Right atrium auricular region (tissue), 2 donors: ENCODE measurements around the gene CLASRP. TPM values are rescaled to one million over a fixed set of nuclear protein-coding genes. Genes with fewer than 3 reads are reported as not detected.

ENCODE experiments used
- DNase-seq: peaks from one replicate; pipeline ENCODE4 v3.0.0-alpha.2; 2019; ENCODE audit warnings: low spot score
- H3K27ac ChIP-seq, 2 donors: fragments of 200-600 bp; sonication (generic); 1 replicate in 1 of 2; 2 replicates in 1 of 2; pipeline ENCODE4 v1.5.1; 2016 to 2019
- H3K27me3 ChIP-seq, 2 donors: fragments of 200-600 bp; sonication (generic); one replicate each; pipeline versions ENCODE4 v1.5.1 to v1.6.0; 2017 to 2019
- H3K36me3 ChIP-seq: fragments of 200-600 bp; sonication (generic); one replicate; pipeline ENCODE4 v1.5.1; 2016
- H3K4me1 ChIP-seq, 2 donors: fragments of 200-600 bp; sonication (generic); one replicate each; pipeline versions ENCODE4 v1.5.1 to v1.6.0; 2017 to 2019
- H3K4me3 ChIP-seq, 2 donors: fragments of 200-600 bp; sonication (generic); 1 replicate in 1 of 2; 2 replicates in 1 of 2; pipeline ENCODE4 v1.5.1; 2017 to 2019; ENCODE audit warnings: mild to moderate bottlenecking in 1 of 2, moderate library complexity in 1 of 2
- H3K9me3 ChIP-seq, 2 donors: fragments of 200-600 bp; sonication (generic); one replicate each; pipeline ENCODE4 v1.5.1; 2019
- total RNA-seq, 2 donors: library from RNA; depleted of rRNA; stranded (reverse); fragments of >200 nt; gene quantifications; one replicate each; pipeline ENCODE4 v1.1.0, GENCODE V29; 2016
- TF ChIP-seq, protein P1 (sequence below), 2 donors: fragments of 200-600 bp; sonication (generic); IDR thresholded peaks; one replicate each; pipeline ENCODE4 v1.5.1; 2019; ENCODE audit warnings: antibody characterized with exemption in 2 of 2

The CLASRP gene
- total RNA-seq, 2 donors from 2014 or later: 29.6 to 31.3 TPM

DNA sequence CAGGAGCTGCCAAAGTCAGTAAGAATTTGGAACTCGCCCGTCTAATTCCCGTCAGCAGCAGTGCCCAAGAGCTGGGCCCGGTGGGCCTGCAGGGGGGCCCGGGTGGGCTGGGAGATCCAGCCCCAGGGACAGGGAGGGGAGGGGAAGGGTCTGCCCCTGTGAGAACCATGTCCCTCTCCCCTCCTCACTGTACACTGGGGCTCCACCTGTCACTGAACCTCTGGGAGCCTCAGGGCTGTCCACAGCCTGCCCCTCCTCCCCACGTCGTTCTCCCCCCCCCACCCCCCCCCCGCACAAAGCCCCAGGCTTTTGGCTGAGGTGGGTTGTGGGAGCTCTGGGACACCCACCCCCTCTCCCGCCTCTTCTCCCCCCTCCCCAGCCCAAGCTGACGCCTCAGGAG lies 29.2 kb downstream of the CLASRP start:
- no peaks in the 10 kb centered on the region for H3K27me3 ChIP-seq
- no peaks in the 10 kb centered on the region for H3K9me3 ChIP-seq
- H3K27ac ChIP-seq: no peak overlapping the region
- TF ChIP-seq, protein P1, sequence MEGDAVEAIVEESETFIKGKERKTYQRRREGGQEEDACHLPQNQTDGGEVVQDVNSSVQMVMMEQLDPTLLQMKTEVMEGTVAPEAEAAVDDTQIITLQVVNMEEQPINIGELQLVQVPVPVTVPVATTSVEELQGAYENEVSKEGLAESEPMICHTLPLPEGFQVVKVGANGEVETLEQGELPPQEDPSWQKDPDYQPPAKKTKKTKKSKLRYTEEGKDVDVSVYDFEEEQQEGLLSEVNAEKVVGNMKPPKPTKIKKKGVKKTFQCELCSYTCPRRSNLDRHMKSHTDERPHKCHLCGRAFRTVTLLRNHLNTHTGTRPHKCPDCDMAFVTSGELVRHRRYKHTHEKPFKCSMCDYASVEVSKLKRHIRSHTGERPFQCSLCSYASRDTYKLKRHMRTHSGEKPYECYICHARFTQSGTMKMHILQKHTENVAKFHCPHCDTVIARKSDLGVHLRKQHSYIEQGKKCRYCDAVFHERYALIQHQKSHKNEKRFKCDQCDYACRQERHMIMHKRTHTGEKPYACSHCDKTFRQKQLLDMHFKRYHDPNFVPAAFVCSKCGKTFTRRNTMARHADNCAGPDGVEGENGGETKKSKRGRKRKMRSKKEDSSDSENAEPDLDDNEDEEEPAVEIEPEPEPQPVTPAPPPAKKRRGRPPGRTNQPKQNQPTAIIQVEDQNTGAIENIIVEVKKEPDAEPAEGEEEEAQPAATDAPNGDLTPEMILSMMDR (IDR thresholded peaks at IDR 0.05): no peak
- no peak for DNase-seq
- H3K4me3 ChIP-seq: no peak overlapping the region
- H3K36me3 ChIP-seq: peaks cover 82% of the 10 kb centered on the region
- no peaks in the 10 kb centered on the region for H3K4me1 ChIP-seq

DNA sequence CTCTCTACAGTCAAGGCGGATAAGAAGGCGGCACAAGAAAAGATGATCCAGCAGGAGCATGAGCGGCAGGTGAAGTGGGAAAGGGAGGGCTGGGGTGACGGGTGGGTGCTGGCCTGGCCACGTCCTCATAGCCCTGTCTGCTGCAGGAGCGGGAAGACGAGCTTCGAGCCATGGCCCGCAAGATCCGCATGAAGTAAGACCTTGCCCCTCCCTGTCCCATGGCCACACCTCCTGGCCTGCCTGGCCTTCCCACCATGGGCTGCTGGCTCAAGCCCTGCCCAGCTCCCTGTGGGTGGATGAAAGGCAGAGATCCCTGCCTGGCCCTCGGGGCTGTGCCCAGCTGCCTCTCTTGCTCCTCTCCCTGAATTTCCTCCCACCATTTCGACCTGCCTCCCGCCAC lies 30.2 kb downstream of the CLASRP start:
- Histone ChIP-seq H3K27ac (no peak overlapping the region), H3K4me1 (no peaks in the 10 kb centered on the region), H3K27me3 (no peaks in the 10 kb centered on the region), H3K9me3 (no peaks in the 10 kb centered on the region), H3K36me3 (peaks cover 73% of the 10 kb centered on the region), H3K4me3 (no peak overlapping the region)
- TF ChIP-seq, protein P1 (IDR thresholded peaks at IDR 0.05): no peak
- no peak for DNase-seq

DNA sequence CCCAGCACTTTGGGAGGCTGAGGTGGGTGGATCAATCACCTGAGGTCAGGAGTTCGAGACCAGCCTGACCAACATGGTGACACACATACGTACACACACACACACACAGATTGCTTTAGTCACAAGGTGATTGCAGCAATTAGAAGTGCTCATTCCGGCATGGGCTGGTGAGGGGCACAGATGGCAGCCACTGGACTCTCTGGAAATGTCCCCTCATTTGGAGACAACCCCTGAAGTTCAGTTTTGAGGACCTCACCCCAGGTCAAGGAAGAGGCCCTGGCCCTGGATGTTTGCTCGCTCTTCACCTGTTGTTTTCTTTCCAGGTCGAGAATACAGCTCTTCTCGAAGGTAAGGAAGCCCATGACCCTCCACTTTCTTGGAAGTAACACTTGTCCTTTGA lies 31.4 kb downstream of the CLASRP start:
- Histone ChIP-seq H3K36me3 (peaks cover 62% of the 10 kb centered on the region), H3K4me3 (no peak overlapping the region), H3K9me3 (no peaks in the 10 kb centered on the region), H3K27ac (no peak overlapping the region), H3K4me1 (peaks cover 0 to 4% of the 10 kb centered on the region in 2 donors), H3K27me3 (no peaks in the 10 kb centered on the region)
- DNase-seq: no peak
- TF ChIP-seq, protein P1 (IDR thresholded peaks at IDR 0.05): no peak

DNA sequence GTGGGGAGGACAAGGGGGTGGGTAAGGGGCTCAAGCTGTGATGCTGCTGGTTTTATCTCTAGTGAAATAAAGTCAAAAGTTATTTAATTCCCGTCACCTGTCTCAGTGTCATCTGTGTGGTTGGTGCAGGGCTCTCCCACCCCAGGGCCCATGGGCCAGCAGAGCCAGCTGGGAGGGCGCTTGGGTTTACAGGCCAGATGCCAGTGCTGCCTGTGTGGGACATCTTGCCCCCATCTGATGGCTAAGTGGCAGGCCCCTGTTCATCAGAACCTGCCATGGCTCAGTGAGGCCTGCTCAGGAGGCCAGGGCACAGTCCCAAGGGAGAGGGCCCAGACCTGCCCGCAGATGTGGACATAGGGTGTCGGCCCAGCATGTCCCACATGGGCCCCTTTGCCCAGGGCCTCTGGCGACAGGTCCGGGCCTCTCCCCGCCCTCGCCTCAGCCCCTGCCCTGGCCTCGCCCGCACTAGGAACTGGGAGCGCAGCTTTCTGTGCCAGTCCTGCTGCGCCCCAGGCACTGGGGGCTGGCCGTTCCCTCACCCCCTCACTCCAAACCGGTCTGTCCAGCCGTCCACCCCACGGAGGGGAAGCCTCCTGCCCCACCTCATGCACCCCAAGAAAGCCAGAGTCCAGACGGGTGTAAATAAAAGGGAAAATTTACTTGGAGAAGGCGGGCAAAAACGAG lies 32.2 kb downstream of the CLASRP start:
- Histone ChIP-seq H3K36me3 (peaks cover 54% of the 10 kb centered on the region), H3K9me3 (no peaks in the 10 kb centered on the region), H3K27me3 (no peaks in the 10 kb centered on the region), H3K4me1 (peaks cover 0 to 12% of the 10 kb centered on the region in 2 donors), H3K27ac (no peak overlapping the region), H3K4me3 (no peak overlapping the region)
- TF ChIP-seq, protein P1 (IDR thresholded peaks at IDR 0.05): no peak
- no peak for DNase-seq

DNA sequence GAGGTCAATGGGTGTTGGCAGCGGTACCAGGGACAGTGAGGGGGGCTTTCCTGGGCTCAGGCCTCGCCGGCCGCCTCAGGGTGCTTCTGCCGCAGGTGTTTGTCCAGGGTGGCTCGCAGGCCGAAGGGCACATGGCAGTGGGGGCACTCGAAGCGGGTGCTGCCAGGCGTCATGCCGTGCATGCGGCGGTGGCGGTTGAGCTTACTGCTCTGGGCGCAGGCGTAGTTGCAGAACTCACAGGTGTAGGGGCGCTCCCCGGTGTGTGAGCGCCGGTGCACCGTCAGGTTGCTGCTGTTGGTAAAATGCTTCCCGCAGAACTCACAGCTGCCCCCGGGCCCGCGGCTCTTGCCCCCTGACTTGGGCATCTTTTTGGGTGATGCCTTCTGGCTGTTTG lies 32.7 kb downstream of the CLASRP start:
- Histone ChIP-seq H3K9me3 (no peaks in the 10 kb centered on the region), H3K4me1 (peaks cover 0 to 16% of the 10 kb centered on the region in 2 donors), H3K4me3 (no peak overlapping the region), H3K27ac (no peak overlapping the region), H3K36me3 (peaks cover 51% of the 10 kb centered on the region), H3K27me3 (no peaks in the 10 kb centered on the region)
- TF ChIP-seq, protein P1 (IDR thresholded peaks at IDR 0.05): no peak
- no peak for DNase-seq
